ENCODE results near the gene BLOC1S5. TPM values are rescaled to one million over a fixed set of nuclear protein-coding genes. Genes with fewer than 3 reads are reported as not detected.

BLOC1S5 gene
- total RNA-seq, 4 donors from 2014 or later, result 10.7 to 15.3 (median 11.6) TPM

DNA sequence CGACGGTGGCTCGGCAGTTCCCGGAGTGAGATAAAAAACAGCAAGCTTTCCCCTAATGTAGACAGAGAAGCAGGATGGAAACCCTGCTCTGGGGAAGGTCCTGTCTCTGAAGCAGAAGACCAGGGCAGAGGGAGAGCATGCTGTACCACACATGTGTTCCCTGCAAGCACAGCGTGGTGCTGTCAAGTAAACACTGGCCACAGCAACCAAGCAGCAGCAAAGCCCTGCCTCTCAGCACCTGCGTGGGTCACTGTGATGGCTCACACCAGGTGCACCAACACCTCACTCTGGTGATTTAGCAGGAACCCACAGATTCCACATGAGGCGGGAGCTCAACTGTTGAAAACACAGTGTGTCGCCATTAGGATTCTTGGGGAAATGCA lies 88.4 kb downstream of the BLOC1S5 start:
- Histone ChIP-seq H3K4me1 (peaks cover 0 to 13% (median 10%) of the 10 kb centered on the region in 4 donors), H3K27ac (no peak overlapping the region), H3K36me3 (no peaks in the 10 kb centered on the region), H3K4me3 (no peak overlapping the region), H3K9me3 (no peaks in the 10 kb centered on the region), H3K27me3 (no peaks in the 10 kb centered on the region)
- TF ChIP-seq POLR2A (IDR thresholded peaks at IDR 0.05) (no peak), EP300 (IDR thresholded peaks at IDR 0.05) (no peak)
- TF ChIP-seq, protein P1, sequence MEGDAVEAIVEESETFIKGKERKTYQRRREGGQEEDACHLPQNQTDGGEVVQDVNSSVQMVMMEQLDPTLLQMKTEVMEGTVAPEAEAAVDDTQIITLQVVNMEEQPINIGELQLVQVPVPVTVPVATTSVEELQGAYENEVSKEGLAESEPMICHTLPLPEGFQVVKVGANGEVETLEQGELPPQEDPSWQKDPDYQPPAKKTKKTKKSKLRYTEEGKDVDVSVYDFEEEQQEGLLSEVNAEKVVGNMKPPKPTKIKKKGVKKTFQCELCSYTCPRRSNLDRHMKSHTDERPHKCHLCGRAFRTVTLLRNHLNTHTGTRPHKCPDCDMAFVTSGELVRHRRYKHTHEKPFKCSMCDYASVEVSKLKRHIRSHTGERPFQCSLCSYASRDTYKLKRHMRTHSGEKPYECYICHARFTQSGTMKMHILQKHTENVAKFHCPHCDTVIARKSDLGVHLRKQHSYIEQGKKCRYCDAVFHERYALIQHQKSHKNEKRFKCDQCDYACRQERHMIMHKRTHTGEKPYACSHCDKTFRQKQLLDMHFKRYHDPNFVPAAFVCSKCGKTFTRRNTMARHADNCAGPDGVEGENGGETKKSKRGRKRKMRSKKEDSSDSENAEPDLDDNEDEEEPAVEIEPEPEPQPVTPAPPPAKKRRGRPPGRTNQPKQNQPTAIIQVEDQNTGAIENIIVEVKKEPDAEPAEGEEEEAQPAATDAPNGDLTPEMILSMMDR (IDR thresholded peaks at IDR 0.05), result no peak
- no peak for DNase-seq (ENCODE audit: low spot score in 2 of 2)
- 46 to 55% methylated on average over 8 of the region's 8 CpGs for WGBS, 2 donors

DNA sequence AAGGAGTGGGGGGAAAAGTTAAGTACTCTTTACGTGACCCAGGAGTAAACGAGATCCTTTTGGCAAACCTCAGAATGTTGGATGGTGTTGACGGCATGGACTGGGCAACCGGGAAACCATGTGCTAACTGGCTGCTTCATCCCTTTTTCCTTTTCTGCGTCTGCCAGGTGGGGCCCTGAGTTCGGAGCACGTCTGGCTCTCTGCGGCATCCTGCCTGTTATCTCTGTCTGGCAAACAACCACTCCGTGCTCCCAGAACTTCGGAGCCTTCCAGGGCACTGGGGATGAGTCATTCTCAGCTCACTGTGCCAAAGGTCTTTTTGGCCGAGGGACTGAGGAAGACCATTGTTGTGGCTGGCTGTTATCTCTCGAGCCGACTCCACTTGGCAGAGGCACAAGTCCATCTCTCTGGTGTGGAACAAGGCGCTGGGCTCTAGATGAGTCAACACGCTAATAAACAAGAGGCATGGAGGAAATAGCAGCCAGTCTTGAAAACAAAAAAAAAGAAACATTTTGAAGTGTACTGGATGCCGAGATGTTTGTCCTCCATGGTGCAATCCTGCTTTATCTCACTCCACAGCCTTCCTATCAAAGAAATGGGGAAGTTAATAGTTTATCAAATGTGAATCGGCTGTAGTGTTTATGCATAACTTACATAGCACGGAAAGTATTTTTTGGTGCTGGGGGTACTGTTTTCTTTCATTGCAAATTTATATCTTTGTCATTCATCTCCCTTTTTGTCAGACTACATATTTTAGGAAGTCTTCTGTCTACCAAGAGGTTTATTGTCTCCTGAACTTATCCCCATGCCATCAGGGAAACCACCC lies 89.0 kb downstream of the BLOC1S5 start:
- Histone ChIP-seq H3K36me3 (no peaks in the 10 kb centered on the region), H3K4me3 (no peak overlapping the region), H3K27me3 (no peaks in the 10 kb centered on the region), H3K27ac (no peak overlapping the region), H3K4me1 (peaks cover 0 to 13% (median 10%) of the 10 kb centered on the region in 4 donors), H3K9me3 (peaks cover 0 to 4% (median 0%) of the 10 kb centered on the region in 4 donors)
- TF ChIP-seq EP300 (IDR thresholded peaks at IDR 0.05) (peak in 1 of 2 donors; percentile 58), POLR2A (IDR thresholded peaks at IDR 0.05) (no peak)
- WGBS, 2 donors, result 17 to 24% methylated on average over 18 of the region's 18 CpGs
- peak; percentile 39 to 40 for DNase-seq (ENCODE audit: low spot score in 2 of 2)

- no peak for TF ChIP-seq POLR2A (IDR thresholded peaks at IDR 0.05)
- no peak for TF ChIP-seq EP300 (IDR thresholded peaks at IDR 0.05)
- TF ChIP-seq, protein P1 (IDR thresholded peaks at IDR 0.05), result no peak
- Histone ChIP-seq H3K27me3 (no peaks in the 10 kb centered on the region), H3K9me3 (peaks cover 0 to 6% (median 0%) of the 10 kb centered on the region in 4 donors), H3K27ac (no peak overlapping the region), H3K4me3 (no peak overlapping the region), H3K4me1 (peaks cover 0 to 13% (median 10%) of the 10 kb centered on the region in 4 donors), H3K36me3 (no peaks in the 10 kb centered on the region)
- no peak for DNase-seq (ENCODE audit: low spot score in 2 of 2)
- 59 to 65% methylated on average over 5 of the region's 5 CpGs for WGBS, 2 donors
Observed at GRCh38 chr6:7974565-7974937, 89.6 kb downstream of the BLOC1S5 start.

DNA sequence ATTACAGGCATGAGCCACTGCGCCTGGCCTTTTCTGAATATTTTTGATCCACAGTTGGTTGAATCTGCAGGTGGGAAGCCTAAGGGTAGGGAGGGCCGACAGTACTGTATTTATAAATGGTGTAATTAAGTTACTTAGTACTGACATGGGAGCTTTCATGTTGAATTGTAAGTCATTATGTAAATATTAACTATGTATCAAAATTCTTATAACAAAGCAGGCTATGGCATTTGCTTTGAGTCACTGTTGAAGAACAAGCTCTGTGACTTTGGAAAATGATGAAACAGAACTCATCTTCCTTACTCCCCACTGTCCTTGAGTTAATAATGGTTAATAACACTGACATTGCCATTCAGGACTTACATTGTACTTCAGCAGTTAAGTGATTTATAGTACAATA lies 90.6 kb downstream of the BLOC1S5 start:
- WGBS, 2 donors, result 84 to 88% methylated on average over 2 of the region's 2 CpGs
- TF ChIP-seq EP300 (IDR thresholded peaks at IDR 0.05) (no peak), POLR2A (IDR thresholded peaks at IDR 0.05) (no peak)
- TF ChIP-seq, protein P1 (IDR thresholded peaks at IDR 0.05), result no peak
- H3K4me1 ChIP-seq, result peaks cover 0 to 13% (median 10%) of the 10 kb centered on the region in 4 donors

DNA sequence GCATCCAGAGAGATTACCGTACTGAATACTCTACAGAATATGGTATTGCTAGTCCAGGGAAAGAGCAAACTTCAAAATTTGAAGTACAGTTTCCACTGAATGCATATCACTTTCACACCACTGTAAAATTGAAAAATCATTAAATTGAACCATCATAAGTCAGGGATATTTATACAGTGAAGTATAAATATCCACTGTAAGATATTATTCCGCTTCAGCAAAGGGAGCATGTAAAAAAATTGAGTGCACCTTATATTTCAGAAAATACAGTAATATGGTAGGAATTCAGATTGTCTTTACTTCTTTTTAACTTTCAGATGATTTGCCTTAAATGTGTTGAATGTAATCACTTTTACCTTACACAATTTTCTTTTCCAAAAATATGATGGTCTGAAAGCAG lies 92.7 kb downstream of the BLOC1S5 start:
- no peaks in the 10 kb centered on the region for H3K36me3 ChIP-seq
- no peak for DNase-seq (ENCODE audit: low spot score in 2 of 2)
- no peak overlapping the region for H3K4me3 ChIP-seq
- TF ChIP-seq EP300 (IDR thresholded peaks at IDR 0.05) (no peak), POLR2A (IDR thresholded peaks at IDR 0.05) (no peak)
- TF ChIP-seq, protein P1 (IDR thresholded peaks at IDR 0.05), result no peak
- no peaks in the 10 kb centered on the region for H3K27me3 ChIP-seq
- H3K4me1 ChIP-seq, result peaks cover 0 to 13% (median 10%) of the 10 kb centered on the region in 4 donors
- 97% methylated on average over 2 of the region's 2 CpGs for WGBS, 2 donors
- no peak overlapping the region for H3K27ac ChIP-seq
- peaks cover 0 to 6% (median 0%) of the 10 kb centered on the region in 4 donors for H3K9me3 ChIP-seq

More for the DNA sequence above, 90.6 kb downstream of the BLOC1S5 start:
- H3K27ac ChIP-seq, result no peak overlapping the region
- no peak for DNase-seq (ENCODE audit: low spot score in 2 of 2)
- no peak overlapping the region for H3K4me3 ChIP-seq
- no peaks in the 10 kb centered on the region for H3K27me3 ChIP-seq
- peaks cover 0 to 6% (median 0%) of the 10 kb centered on the region in 4 donors for H3K9me3 ChIP-seq
- H3K36me3 ChIP-seq, result no peaks in the 10 kb centered on the region

Measured in tibial nerve (tissue), 4 donors.